DND-41 (cell line): ENCODE measurements around the gene IL1RL2.

ENCODE experiments used
- EZH2 ChIP-seq: IDR thresholded peaks from 3 replicates; pipeline ENCODE4 v1.6.1; 2012; ENCODE audit warnings: borderline replicate concordance, low read depth, mild to moderate bottlenecking, moderate library complexity, low read length, inconsistent platforms; ENCODE audit not compliant: severe bottlenecking
- TF ChIP-seq, protein P1 (sequence below): IDR thresholded peaks from 2 replicates; pipeline ENCODE4 v1.5.1; 2012; ENCODE audit warnings: borderline replicate concordance, low read length, moderate library complexity, mild to moderate bottlenecking; ENCODE audit not compliant: poor library complexity, severe bottlenecking; ENCODE audit errors: extremely low read depth

DNA sequence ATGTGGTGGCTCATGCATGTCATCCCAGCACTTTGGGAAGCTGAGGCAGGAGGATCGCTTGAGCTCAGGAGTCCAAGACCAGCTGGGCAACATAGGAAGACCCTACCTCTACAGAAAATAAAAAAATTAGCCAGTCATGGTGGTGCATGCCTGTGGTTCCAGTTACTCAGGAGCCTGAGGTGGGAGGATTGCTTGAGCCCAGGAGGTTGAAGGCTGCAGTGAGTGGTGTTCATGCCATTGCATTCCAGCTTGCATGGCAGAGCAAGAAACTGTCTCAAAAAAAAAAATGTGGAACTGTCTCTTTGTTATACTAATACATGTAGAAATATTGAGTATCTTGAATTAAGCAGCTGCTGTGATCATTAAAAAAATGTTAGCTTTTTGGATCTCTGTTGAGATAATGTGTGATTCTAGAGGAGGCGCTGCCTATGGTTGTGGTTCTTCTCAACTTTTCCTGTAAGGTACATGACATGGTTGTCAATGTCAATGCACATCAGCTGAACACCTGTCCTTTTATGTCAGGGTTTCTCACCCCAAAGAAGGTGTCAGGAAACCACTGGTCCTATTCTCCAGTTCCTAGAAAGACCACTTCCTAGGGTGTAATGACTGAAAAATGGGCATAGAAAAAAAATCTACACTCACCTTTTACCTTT is 89.9 kb downstream of the IL1RL2 start:
- TF ChIP-seq, protein P1, sequence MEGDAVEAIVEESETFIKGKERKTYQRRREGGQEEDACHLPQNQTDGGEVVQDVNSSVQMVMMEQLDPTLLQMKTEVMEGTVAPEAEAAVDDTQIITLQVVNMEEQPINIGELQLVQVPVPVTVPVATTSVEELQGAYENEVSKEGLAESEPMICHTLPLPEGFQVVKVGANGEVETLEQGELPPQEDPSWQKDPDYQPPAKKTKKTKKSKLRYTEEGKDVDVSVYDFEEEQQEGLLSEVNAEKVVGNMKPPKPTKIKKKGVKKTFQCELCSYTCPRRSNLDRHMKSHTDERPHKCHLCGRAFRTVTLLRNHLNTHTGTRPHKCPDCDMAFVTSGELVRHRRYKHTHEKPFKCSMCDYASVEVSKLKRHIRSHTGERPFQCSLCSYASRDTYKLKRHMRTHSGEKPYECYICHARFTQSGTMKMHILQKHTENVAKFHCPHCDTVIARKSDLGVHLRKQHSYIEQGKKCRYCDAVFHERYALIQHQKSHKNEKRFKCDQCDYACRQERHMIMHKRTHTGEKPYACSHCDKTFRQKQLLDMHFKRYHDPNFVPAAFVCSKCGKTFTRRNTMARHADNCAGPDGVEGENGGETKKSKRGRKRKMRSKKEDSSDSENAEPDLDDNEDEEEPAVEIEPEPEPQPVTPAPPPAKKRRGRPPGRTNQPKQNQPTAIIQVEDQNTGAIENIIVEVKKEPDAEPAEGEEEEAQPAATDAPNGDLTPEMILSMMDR = no peak
- TF ChIP-seq EZH2 = no peak
